DND-41 (cell line): Measurements from ENCODE around the gene TNIK.

Source experiments
- CTCF ChIP-seq: IDR thresholded peaks from 2 replicates; pipeline ENCODE4 v1.5.1; 2012; ENCODE audit warnings: borderline replicate concordance, low read length, moderate library complexity, mild to moderate bottlenecking; ENCODE audit not compliant: poor library complexity, severe bottlenecking; ENCODE audit errors: extremely low read depth
- EZH2 ChIP-seq: IDR thresholded peaks from 3 replicates; pipeline ENCODE4 v1.6.1; 2012; ENCODE audit warnings: borderline replicate concordance, low read depth, mild to moderate bottlenecking, moderate library complexity, low read length, inconsistent platforms; ENCODE audit not compliant: severe bottlenecking

DNA sequence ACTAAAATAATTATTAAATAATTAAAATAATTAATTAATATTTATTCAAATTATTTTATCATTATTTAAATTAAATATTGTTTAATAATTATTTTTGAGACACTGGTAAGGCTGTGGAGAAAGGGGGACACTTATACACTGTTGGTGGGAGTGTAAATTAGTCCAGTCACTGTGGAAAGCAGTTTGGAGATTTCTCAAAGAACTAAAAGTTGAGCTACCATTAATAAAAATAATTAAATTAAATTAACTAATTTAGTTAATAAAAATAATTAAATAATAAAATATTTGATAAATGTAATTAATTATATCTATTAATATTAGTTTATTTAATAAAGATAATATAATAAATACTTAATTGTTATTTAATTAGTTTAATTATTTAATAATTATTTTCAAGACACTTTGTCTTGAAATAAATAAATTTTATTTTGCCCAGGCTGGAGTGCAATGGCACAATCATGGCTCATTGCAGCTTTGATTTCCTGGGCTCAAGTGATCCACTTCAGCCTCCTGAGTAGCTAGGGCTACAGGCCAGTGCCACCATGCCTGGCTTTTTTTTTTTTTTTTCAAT, 16.4 kb upstream of the TNIK start:
- no peak for TF ChIP-seq EZH2
- TF ChIP-seq CTCF, result no peak
